Endothelial cell of hepatic sinusoid (primary cell): ENCODE results near the gene FZD8.
"Not testable (repeated sequence)": the region's sequence is repeated elsewhere in the genome, so short reads cannot be mapped to it uniquely, and the experiment has no call there.

Experiments
- in situ Hi-C: cut with HindIII; loops from 2 replicates; pipeline ENCODE4 v1.10.0; 2017; ENCODE audit warnings: low sequenced_read_pairs

The FZD8 gene, protein sequence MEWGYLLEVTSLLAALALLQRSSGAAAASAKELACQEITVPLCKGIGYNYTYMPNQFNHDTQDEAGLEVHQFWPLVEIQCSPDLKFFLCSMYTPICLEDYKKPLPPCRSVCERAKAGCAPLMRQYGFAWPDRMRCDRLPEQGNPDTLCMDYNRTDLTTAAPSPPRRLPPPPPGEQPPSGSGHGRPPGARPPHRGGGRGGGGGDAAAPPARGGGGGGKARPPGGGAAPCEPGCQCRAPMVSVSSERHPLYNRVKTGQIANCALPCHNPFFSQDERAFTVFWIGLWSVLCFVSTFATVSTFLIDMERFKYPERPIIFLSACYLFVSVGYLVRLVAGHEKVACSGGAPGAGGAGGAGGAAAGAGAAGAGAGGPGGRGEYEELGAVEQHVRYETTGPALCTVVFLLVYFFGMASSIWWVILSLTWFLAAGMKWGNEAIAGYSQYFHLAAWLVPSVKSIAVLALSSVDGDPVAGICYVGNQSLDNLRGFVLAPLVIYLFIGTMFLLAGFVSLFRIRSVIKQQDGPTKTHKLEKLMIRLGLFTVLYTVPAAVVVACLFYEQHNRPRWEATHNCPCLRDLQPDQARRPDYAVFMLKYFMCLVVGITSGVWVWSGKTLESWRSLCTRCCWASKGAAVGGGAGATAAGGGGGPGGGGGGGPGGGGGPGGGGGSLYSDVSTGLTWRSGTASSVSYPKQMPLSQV

DNA sequence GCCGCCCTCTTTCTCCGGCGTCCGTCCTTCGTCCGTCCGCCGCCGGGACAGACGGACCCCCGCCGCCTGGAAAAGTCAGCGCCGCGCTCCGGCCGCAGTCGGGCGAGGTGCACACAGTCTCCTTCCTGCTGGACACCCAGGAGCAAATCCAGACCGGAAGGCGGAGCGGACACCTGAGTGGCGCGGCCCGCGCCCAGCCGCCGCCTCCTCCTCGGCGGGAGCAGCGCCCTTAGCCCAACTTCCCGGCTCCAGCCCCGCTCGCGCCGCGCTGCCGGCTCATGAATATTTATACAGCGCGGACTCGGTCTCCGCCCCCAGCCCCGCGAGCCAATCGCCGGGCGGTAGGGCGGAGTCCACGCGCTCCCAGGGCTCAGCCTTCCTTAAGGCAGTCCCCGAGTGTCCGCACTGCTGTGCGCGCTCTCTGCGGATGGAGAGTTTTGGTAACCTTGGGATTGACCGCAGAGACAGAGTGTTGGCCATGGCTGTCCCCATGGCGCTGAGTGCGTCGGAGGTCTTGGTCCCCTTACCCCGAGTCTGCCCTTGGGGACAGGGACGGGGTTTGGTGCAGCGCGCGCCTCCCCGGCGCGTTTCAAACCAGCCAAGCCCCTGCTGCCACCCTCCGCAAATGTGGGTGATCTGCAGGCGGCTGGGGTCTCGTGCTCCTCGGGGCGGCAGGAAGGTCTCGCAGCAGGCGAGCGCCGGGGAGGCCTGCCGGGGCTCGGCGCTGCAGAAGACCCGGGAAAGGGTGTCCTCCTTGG is at the start of gene FZD8:
TSS of gene FZD8 (minus strand) at position 262 of the 758 bp plus-strand sequence. CDS start 867 bp downstream, outside the sequence.
- in situ Hi-C loops = no loop called here

DNA sequence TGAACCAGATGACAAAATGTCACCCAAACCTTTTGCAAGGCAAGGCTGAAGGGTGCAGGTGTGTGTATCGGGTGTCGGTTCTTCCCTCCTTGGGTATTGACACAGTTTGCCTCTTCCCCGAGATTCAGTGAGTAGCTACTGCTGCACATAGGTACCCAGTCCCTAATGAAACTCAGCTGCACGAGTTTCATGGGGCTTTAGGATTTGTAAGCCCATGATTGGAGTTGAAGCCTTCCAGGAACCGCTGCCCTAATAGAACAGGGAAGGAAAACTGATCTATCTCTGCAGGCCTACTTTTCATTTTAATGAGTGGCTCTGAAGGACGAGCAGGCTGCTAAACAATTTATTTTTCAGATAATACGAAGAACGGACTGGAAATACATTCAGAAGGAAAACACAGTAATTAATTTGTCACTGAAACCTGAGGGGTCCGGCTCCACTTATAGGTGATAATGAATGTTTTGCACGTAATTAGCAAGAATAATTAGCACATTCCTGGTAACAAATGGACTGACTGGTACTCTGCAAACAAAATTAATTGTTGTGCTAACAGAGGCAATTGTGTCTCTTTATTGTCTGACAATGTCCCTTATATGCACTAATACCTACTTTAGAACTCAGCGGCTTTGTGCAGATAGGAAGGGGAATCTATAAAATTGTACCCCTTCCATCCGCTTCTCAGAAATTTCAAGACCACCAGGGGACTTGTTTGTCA is 49.6 kb upstream of the FZD8 start:
- in situ Hi-C loops = no loop called here

DNA sequence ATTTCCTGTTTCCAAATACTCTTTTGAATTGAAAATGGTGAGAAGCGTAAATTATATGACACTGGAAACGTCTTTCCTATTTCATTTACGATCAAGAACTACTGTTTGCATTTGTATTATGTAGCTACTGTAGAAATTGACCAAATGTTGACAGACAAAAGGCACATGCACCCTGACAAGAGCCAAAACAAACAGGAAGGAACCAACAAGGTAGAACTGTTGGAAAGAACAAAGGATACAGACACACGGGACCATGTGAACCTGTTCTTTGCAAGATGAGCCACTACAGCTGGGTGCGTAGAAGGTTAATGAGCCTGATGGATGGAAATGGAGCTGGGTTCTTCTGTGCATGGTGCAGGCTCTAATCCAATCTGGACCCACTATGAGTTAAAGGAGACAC is 48.4 kb upstream of the FZD8 start:
- in situ Hi-C loops = no loop called here

DNA sequence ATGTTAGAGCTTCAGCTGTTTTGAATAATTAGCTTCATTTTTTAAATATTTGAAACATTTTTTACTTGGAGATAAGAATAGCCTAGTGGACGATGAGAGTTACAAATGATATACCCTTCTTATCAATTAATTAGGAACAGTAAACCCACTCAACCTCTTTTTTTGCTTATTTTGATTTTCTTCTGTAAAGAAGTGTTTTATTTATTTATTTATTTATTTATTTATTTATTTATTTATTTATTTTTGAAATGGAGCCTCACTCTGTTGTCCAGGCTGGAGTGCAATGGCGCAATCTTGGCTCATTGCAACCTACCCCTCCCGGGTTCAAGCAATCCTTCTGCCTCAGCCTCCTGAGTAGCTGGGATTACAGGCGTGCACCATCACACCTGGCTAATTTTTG is 43.8 kb upstream of the FZD8 start:
- in situ Hi-C loops = not testable (repeated sequence)

DNA sequence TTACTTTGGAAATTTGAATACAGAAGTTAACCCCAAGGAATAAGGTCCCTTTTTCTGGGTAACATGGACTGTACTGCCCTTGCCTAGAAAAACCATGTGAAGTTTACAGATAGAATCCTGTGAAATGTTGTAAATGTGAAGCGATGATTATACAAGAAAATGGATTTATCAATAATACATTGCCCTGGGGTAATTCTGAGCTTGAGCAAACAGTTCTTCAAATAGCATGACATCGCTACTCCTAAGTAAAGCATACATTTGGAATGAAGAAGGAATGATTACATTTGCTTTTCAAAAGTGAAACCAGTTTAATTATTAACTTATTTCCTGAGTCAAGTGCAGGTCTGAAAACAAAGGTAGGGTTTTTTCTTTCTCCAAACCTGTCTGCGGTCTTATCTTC is 43.3 kb upstream of the FZD8 start:
- in situ Hi-C loops = no loop called here

DNA sequence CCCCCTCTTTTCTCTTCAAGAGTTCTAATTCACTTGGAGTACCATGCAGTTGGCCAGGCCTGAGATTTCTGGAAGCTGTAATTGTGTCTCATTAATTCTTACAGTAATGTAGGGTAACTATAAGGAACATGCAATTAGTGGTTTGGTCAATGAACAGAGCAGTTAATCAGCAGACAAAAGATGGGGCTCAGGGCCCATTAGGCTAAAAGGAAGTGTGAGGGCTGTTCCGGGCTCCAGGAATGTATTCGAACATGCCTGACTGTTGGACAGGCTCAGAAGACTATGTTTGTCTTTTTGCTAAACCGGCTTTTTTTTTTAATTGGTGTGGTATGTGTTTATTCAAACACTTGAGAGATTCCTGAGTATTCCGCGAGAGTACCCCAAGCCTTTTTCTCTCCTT is 42.5 kb upstream of the FZD8 start:
- in situ Hi-C loops = no loop called here

DNA sequence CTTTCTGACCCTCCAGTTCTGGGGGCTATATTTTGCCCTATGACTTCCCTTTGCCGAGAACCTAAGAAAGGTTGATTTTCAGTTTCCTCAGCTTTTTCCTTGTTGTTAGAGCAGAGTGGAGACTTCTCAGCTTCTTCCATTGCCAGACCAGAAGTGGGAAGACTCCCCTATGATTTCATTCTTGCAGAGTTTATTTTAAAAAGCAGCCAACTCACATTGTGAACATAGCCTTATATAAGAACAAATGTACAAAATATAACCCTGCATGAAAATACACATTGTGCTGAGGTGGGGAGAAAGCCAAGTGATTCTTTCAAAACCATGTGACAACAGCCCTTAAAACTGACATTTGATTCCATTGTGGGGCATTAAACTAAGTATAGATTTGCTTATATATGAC is 33.8 kb upstream of the FZD8 start:
- in situ Hi-C loops = no loop called here

DNA sequence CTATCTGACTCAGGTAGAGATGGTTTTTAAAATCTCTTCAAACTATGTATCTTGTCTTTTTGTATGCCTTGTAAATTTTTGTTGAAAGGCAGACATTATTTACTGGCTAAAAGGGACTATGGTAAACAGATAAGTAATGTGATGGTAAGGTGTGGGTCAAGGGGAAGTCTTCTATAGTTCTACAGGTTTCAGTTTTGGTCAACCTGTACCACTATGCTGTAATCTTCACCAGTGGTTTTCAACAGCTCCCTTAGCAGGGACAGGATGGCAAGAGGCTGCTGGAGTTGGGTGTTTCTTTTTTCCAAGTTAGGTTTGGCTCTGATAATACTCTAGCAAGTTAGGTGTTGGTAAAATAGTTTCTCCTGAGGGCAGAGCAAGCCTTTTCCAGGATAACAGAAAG is 32.7 kb upstream of the FZD8 start:
- in situ Hi-C loops = no loop called here

DNA sequence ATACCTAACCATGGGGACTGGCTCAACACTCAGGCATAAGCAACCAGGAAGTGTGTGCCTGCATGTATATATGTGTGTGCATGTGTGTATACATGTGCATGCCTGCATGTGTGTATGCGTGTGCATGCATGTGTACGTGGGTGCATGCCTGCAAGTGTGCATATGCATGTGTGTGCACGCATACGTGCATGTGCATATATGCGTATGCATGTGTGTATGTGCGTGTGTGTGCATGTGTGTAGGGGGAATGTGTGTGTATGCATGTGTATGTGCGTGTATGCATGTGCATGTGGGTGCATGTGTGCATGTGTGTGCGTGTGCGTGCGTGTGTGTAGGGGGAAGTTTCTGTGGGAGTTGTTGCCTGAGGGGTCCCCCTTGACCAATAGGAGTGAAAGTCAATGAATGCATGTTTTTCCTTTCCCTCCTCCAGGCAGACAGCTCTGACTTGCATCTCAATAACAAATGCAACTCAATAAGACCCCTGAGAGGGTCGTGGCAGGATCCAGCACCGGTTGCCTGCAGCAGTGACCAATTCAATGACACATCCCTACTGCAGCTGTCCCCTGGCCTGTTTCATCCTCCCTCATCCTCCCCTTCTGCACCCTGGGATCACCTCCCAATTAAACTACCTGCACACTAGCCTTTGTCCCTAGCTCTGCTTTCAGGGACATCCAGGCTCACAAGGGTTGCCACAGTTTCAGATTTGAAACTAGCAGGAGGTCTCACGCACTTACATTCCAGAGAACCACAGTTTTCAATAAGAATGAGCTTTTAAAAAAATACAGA is 27.0 kb upstream of the FZD8 start:
- in situ Hi-C loops = no loop called here

DNA sequence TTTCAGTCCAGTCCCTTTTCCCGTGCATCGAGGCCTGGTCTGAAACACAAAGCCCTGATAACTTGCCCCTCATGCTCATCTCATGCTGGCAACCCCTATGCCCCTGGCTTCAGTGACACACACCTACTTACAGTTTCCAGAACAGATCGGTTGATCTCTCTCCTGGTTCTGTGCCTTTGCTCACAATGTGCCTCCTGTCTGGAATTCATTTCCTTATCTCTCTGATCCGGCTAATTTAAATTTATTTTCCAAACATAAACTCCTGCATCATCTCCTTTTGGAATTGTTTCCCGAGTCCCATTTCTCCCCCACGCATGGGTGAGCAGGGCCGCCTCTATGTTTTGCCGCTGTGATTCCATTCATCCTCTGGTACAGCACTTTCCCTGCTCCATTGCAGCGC is 25.9 kb upstream of the FZD8 start:
- in situ Hi-C loops = no loop called here

DNA sequence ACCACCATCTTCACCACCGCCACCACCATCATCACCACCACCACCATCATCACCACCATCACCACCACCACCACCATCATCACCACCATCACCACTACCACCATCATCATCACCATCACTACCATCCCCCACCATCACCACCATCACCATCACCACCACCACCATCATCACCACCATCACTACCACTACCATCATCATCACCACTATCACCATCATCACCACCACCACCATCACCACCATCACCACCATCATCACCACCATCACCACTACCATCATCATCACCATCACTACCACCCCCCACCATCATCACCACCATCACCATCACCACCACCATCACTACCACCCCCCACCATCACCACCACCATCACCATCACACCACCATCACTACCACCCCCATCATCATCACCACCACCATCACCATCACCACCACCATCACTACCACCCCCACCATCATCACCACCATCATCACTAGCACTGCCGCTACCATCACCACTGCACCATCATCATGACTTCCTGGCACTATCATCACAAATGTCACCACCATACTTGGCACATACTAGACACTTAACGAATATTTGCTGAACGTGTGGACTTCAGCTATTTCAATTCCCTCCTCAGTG is 25.3 kb upstream of the FZD8 start:
- in situ Hi-C loops = no loop called here

DNA sequence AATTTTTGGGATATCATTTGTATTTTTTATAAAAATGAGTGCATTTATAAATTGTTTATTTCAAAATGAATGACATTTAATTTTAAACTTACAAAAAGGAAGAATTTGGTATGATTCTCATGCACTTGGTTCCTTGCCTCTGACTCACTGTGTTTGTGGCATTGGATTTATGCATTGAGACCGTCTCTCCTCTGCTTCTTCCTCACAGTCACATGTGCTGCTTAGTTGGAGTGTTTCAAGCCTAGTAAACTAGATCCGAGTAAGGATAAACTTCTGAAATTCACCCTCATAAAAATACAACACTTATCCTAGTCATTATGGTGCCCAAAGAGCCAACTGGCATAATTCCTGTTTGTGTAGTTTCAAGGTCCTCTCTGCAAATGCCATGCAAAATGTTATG is 19.1 kb upstream of the FZD8 start:
- in situ Hi-C loops = no loop called here

DNA sequence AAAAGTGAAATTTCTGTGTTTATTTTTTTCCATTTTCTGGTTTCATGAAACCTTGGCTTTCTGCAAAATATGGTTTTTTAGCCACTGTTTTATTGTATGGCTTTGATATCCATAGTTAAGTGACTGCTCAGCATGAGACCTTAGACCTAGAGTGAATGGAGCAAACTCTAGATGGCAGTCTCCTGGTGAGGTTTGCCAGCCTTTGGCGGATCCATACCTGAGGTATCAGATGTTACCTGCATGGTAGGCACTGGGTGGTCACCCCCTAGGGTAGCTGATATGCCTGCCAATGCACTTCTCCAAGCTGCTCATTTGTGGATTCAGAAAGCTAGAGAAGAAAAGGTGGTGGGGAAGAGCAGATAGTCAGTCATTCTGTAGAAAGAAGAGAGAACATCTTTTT is 17.4 kb upstream of the FZD8 start:
- in situ Hi-C loops = no loop called here

DNA sequence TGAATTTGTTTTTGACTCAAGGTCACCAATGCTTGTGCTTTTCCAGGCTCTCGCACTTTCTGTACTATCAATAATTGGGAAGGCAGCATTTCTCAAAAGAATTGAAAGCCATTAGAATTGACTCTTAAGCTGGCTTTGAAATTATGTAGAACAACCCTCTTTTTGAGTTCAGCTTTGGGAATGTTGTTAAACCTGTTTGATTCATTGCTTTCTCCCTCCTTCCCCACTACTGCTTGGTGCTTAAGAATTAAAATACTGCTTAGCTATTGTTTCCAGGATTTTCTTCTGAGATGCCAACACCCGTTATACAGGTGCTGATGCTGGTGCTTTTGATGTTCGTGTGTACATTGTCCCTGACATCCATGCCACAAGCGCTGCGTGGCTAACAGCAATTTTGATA is 15.5 kb upstream of the FZD8 start:
- in situ Hi-C loops = no loop called here

DNA sequence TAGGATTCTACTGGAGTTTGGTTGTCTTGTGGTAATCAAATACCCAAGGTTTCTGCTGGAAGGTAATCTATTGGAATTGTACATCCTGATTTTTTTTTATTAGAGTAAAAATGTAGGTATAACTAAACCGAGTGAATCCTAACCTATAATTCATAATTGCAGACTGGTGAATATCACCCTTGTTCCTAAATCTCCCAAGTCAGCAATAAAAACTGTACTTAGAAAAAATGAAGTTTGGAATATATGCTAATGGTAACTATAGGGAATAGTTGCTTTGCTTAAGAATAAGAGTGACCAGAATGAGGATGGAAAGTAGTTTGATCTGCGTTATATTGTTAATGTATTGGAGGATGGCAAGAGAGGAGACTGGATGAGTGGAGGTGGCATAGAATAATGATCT is 10.7 kb upstream of the FZD8 start:
- in situ Hi-C loops = no loop called here

DNA sequence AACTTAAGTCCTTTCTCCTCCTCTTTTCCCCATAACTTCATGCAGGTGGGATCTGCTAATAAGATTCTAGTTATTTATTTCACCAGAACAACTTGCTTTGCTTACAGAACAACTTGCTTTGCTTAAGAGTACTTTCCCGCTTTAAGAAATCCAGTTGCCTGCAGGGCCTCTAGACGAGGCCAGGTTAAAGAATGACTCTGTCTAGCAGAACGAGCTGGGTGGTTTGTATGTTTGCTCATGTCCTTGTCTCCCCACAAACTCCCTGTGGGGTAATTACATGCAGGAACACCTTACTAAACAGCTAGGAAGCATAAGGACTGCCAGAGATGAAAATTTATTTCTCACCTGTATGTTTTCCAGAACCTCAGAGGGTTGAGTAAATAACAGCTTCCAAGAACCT is 8.8 kb upstream of the FZD8 start:
- in situ Hi-C loops = no loop called here

DNA sequence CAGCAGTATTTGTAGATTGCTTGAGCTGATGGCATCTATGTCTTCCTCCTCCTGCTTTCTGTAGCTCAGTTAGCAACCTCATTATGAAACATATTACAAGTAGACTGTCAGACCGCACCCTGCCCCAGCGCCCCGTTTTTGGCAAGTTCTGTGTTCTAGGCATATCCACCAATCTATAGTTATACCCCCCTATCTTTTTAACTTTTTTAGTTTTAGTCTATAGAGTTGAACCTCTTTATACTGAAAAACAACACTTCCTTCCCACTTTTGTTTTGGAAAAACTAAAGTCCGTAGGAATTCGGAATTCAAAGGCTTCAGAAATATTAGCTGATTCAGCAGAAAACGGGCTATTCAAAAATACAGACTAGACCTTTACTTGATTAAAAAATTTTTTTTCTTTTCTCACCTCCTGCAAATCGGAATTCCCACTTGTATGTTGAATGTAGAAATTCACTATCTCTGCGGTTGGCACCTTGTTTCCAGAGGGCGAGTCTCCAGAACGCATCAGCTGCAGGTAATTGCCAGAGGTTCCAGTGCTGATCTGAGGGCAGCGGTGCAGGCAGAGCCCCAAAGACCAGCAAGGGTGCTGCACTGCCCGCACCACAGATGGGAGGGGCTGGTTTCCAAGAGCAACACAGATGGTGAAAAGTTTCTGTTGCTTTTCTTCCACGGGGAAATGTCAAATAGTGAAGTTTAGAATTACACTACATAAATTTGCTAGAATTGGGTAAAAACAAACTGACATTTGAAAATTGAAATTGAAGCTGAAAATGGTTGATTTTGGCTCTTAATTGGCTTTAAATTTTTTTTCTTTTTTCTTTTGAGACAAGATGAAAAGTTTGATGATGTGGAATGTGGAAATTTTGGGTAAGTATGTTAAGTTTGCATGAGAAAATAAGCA is 2.2 kb upstream of the FZD8 start:
- in situ Hi-C loops = no loop called here

DNA sequence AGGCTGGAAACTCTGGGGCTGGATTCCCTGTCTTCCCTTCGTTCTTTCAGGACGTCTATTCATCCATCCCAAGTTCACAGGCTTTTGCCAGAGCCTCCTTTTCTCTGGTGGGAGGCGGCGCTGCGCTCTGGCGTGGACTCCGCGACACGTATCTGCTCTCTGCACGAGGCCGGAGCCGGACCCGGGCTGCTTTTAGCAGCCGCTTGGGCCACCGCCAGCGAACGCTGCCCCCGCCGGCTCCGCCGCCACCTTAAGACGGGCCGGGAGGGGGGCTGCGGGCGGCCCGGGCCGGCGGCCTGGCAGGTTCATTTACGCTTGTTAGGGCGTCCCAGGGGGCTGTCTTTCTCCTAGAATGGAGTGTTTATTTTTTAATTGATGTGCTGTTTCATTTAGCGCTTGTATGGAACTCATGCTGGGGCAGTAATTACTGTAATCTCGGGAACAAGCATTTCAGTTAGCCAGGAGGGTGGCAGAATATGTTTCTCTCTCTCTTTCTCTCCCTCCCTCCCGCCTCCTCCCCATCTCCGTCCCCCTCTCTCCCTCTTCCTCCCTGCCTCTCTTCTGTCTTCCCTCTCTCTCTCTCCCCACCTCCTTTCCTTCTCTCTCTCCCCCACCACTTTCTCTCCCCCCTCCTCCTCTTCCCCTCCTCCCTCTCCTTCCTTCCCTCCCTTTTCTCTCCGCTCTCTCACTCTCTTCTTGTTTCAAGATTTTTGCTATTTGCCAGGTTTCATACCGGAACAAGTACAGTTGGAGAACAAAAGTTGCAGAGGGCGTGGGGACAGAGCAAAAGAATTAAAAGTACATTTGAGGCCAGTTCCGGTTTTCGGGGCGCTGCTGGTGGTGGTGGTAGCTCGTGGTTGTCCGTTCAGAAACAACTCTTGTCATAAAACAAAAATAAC is 1.3 kb upstream of the FZD8 start:
- in situ Hi-C loops = no loop called here
